SU-DHL-6 (cell line): ENCODE results near the gene PREX1.

ENCODE experiments used
- CTCF ChIP-seq: fragments of 200-600 bp; sonication (generic); IDR thresholded peaks from one replicate; pipeline ENCODE4 v1.5.1; 2017; ENCODE audit warnings: antibody characterized with exemption, mild to moderate bottlenecking, low read length, moderate library complexity; ENCODE audit not compliant: insufficient read depth, poor library complexity, severe bottlenecking
- EZH2phosphoT487 ChIP-seq: fragments of 200-600 bp; sonication (generic), shearing (Covaris generic); conservative IDR thresholded peaks from 2 replicates; pipeline ENCODE4 v1.6.1; 2018; ENCODE audit warnings: mild to moderate bottlenecking, antibody characterized with exemption, low read length, moderate library complexity, mixed read lengths

DNA sequence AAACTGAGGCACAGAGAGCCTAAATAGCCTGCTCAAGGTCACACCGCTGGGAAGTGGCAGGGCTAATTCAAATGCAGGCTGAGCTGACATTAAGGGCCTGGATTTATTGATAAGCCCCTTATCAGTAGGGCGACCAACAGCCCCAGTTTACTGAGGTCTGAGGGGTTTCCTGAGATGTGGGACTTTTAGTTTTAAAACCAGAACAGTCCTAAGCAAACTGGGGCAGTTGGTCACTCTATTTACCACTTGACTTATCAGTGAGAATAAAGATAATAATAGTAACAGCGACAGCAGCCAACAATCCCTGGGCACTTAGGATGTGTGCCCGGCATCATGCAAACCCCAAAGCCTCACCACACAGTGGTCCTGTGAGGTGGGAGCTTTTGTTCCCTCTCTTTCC lies 27.6 kb downstream of the PREX1 start:
- TF ChIP-seq CTCF (no peak), EZH2phosphoT487 (no peak)
